Loucy (cell line): Measurements from ENCODE around the gene RMND5B.

Experiments used
- EZH2phosphoT487 ChIP-seq: fragments of 200-600 bp; IDR thresholded peaks from 2 replicates; pipeline ENCODE4 v1.6.1; 2018; ENCODE audit warnings: antibody characterized with exemption, mild to moderate bottlenecking, moderate library complexity, borderline replicate concordance
- TF ChIP-seq, protein P1 (sequence below): fragments of 200-600 bp; sonication (generic); conservative IDR thresholded peaks from 2 replicates; pipeline ENCODE4 v1.5.1; 2014; ENCODE audit warnings: mild to moderate bottlenecking, antibody characterized with exemption, low read length

DNA sequence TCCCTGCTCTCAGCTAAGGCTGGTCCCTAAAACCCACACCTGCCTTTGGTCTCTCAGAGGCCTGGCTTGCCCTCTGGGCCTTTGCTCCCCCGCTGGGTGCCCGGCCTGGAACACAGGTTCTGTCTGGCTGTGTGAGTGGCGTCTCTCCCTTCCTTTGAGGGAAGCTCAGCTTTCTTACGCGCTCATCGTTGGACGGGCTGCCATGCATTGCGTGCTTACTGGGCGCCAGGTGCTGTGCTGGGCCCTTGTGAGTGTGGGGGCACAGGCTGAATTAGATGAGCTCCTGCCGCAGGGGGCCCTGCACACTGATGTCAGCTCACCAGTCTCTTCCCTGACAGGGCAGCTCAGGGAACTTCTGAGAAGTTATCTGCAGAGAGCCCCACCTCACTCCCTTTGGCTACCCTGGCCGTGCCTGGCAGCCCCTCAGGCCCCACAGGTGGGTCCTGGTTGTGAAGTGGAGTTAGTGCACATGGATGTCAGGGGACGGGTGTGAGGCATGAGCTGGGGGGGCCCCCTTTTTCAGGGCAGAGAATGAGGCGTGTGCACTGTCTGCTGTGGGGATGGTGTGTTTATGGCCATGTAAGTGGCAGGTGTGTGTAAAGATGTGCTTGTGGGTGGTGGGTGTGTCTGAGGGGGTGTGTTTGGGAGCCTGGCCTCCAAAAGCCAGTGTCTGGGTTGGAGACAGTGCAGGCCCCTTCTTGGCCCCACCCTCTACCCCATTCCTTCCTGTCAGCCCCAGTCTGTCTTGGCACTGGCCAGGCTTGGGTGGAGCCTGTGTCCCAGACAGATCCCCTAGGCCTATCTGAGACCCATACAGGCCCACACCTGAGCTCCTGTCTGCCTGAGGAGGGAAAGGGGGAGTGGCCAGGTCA is 7.5 kb upstream of the RMND5B start:
- TF ChIP-seq, protein P1, sequence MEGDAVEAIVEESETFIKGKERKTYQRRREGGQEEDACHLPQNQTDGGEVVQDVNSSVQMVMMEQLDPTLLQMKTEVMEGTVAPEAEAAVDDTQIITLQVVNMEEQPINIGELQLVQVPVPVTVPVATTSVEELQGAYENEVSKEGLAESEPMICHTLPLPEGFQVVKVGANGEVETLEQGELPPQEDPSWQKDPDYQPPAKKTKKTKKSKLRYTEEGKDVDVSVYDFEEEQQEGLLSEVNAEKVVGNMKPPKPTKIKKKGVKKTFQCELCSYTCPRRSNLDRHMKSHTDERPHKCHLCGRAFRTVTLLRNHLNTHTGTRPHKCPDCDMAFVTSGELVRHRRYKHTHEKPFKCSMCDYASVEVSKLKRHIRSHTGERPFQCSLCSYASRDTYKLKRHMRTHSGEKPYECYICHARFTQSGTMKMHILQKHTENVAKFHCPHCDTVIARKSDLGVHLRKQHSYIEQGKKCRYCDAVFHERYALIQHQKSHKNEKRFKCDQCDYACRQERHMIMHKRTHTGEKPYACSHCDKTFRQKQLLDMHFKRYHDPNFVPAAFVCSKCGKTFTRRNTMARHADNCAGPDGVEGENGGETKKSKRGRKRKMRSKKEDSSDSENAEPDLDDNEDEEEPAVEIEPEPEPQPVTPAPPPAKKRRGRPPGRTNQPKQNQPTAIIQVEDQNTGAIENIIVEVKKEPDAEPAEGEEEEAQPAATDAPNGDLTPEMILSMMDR = no peak
- TF ChIP-seq EZH2phosphoT487 = no peak
